ENCODE results near the gene CDYL.

The CDYL gene

DNA sequence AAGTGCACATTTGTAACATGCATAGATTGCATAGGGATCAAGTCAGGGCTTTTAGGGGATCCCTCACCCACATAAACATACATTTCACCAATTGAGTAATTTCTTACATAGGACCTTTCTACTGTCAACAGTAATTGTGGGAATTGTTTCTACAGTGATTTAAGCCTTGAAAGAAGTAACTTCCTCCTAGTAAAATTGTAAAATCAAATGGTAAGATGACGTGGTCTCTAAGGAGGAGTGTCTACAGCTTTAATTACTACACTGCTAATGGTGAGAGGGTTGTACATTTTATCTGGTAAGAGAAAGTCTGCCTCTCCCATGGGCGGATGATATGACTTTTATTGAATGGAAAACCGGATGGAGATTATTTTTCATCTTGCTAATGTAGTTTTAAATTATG is 129.6 kb downstream of the CDYL start:
- DNase-seq, result no peak

DNA sequence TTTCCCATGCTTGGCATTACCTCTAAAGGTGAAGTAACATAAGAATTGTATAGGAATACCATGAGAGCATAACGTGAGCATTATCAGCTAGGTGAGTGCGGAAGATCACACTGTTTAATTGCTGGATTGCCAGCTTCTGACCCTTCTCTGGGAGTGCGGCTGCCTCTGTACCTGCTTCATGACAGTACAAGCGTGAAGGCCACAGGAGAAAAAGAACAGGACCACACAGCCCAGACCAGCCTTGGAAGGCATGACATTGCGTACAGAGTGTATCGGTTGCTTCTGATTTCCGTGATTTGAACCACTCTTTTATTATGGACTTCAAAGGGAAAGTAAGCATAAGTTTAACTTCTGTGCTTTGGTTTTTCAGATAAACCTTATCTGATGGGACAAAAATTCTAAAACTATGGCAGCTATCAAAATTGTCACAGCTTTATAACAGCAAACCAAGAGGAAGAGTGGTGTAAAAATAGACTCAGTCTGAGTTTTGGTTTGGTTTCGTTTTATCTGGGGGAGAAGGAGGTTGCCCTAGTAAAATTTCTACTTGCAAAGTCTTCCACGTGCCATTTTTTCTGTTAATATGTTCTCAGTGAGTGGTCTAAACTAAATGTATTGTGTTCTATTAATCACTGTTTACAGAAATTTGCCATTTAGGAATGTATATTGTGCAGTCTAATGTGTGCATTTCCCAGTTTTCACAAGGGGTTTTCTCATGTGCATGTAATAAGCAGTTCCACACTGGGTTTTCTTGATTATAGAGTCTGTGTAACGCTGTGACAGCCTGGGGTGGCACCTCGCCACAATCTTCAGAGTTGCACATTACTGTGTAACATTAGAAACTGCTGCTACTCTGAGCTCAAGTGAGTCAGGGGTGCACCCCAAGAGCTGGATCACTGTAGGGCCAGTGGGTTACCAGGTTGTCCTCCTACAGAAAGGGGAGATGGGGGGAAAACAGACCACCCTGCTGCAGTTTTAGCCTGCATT is 130.4 kb downstream of the CDYL start:
- DNase-seq, result no peak

DNA sequence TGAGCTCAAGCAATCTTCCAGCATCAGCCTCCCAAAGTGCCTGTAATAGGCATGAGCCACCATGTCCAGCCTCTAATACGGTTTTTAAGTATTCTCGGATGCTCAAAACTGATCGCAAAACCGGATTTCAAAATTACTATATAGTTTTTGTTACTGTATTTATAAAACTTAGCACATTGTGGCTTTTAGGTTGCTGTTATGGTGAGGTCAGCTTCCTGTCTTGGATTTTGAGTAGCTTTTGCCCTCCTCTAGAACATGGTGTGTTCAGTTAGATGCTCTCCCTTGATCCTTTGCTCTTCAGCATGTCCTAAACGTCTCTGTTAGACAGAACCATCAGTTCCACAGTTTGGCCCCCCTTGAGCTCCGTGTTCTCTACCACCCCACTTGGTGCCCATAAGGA is 131.4 kb downstream of the CDYL start:
- no peak for DNase-seq

DNA sequence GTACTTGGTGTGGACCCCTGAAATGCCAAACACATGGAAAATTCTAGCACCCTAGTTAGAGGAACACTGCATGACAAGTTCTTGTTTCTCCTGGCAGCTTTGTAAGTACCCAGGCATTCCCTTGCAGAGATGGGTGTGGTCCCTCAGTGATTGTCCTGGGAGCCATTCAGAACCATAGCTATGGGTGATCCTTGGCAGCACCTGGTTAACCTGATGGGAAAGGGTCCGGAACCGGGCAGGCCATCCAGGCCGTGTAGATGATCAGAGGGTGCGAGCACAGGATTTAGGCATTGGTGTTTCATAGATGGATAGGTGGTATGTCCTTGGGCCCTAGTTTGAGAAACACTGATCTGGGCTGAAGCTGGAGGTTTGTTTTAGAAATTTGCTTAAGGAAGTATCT is 131.9 kb downstream of the CDYL start:
- DNase-seq, result no peak

DNA sequence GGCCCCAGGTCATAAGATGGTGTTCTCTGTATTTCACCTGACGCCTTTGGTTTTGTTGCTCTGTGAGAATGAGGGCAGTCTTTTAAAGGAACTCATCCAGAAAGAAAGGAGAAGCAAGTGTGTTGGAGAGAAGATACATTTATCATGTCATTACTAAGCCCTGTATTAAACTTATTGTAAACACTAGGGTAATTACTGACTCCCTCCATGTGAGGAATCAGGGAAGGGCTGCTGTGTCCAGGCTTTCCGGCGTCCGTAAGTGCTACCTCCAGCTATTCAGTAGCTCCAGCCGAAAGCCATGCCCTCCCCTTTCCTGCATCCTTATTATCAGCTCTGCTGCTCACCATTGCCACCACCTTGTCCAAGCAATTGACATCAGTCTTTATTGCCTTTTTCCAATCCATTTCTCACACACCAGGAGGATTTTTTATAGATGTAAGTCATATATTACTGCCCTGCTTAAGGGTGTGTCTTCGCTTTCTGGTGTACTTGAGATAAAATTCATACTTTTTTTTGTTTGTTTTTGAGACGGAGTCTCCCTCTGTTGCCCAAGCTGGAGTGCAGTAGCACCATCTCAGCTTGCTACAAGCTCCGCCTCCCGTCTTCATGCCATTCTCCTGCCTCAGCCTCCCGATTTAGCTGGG is 133.0 kb downstream of the CDYL start:
- DNase-seq, result no peak

DNA sequence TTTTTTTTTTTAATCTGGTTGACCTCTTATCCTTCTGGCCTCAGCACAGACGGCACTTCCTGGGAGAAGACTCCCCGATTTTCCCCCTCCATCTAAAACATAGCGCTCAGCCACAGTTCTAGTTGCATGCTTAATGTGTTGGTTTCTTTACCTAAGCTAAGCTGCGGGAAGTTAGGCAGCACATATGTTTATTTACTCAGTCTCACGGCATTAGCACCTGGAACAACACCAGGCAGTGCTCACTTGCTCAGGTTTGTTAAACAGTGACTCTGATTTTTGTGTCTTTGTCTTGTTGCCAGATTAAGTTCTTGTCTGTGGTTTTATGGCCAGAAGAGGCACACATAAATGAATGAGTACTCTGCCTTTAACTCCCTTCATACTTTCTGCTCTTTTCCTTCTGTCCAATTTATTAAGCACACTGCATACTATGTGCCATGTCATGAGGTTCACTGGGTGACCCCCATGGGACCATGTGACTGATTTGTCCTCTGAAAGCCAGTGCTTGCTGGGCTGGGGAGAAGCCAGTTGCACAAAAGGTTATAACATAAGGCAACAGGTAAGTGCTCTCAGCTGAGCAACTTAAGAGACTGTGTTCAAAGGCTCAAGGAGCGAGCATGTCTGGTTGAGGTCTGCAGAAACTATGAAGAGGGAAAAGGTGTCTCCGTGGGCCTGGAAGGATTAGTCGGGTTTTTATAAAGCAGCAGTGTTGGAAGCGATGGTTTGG is 134.0 kb downstream of the CDYL start:
- no peak for DNase-seq

DNA sequence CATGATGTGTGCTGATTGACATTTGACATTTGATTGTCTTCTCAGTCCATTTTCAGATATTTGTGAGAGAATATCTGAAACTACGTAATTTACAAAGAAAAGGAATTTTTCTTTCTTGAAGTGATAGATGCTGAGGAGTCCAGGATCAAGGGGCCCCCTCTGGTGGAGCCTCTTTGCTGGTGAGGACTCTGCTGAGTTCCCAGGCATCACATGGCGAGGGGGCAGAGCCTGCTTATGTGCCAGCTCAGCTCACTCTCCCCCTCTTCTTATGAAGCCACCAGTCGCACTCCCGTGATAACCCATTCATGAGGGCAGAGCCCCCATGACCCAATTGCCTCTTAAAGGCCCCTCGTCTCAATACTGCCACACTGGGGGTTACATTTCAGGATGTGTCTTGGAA is 136.4 kb downstream of the CDYL start:
- no peak for DNase-seq

DNA sequence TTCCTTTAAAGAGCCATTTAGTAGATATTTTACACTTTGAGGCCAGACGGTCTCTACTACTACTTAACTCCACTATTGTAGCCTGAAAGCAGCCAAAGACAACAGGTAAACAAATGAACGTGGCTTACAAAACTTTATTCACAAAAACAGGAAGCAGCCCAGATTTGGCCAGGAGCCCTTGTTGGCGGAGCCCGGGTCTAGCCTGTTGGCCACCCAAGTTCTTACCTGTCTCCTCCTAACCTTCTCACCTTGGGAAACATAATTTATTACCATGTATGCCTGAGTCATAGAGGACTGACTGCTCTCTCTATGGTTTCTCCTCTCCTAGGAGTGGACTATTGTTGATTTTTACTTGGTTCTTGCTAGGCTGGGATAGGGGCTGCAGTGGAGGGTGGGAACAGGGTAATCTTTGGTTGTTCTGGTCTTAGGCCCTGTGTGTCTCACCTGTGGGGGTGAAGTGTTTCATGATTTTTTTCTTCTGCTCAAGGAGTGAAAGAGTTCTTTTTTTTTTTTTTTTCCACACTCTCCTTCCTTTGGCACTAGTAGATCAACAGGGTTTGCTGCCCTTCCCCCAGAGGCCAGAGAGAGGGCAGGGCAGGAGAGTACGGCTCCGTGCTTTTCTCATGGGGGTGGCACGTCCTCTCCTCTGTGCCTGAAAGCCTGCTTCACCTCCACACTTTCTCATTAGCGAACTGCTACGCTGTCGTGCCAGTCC is 137.7 kb downstream of the CDYL start:
- DNase-seq, result no peak

DNA sequence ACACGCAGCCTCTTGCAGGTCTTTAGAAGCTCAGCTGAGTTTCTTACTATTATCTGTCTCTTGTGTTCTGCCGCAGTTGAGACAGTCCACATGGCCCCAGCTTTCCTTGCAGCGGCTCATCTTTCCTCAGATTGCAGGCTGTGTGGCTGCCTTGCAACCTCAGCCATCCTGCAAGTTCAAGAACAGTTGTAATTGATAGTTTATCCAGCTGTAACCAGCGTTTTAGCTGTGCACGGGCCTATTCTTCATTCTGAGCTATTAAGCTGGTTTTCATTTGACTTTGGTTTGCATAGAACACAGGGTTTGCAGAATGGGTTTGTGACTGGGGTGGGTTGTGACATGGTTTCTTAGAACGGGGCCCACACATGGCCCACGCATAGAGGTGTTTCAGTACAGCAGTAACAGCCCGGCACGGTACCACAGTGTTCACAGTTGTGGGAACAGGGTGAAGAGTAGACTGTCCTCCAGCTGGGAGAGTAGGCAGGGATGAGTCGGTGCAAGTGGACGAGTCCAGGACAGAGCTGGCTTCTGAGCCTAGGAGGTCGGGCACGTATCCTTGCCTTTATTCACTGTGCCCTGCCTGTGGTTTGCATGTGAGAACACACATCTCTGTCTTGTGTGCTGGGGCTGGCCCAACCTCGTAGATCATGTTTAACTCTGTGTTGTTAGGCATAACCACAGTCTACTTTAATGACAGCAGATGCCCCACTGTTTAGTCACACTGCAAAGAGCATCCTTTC is 138.4 kb downstream of the CDYL start:
- peak in 7 of 56 donors; percentile 18 to 35 (median 30) for DNase-seq

DNA sequence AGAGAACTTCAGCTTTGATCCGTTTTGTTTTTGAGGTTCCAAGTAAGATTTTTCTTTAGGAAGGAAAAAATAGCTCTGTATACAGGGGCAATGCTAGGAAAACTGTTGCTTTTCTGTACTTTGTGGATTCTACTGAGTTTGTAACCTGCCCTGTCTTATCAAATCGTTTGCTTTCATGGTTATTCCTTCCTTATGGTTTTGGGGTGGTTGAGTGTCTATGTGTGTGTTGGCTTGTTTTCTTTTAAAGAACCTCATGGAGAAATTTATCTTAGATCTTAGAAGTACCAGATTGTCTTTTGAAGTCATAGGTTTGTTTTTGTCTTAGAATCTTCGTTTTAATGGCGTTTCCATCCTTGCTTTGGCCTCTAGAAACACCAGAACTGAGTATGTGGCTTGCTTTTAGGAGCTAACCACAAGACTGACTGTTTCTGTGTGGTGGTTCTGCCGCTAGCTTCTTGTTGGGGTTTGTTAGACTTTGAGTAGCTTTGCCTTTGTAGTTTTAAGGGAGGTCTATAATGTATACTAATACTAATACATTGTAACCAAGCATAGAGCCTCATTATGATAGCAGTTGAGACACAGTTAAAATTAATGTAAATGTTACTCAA is 140.9 kb downstream of the CDYL start:
- no peak for DNase-seq

DNA sequence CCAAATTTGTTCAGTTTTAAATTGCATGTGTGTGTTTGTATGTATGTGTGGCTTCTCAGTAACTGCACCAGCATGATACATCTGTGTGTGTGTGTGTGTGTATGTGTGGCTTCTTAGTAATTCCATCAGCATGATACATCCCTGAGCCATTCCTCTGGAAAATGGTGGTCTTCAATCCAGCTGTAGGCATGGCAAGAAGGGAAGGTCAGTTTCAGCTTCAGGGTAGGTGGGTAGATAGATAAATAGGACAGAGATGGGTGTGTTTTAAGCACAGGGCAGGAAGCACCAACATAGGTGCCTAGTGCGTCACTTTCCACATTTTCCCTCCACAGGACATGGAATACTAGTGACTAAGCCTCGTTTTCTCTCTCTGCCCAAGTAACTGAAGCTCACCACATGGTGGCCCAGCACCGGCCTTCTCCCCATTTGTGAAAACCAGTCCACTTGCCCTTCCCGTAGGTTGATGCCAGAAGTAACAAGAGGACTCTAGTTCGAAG is 144.8 kb downstream of the CDYL start:
- no peak for DNase-seq

DNA sequence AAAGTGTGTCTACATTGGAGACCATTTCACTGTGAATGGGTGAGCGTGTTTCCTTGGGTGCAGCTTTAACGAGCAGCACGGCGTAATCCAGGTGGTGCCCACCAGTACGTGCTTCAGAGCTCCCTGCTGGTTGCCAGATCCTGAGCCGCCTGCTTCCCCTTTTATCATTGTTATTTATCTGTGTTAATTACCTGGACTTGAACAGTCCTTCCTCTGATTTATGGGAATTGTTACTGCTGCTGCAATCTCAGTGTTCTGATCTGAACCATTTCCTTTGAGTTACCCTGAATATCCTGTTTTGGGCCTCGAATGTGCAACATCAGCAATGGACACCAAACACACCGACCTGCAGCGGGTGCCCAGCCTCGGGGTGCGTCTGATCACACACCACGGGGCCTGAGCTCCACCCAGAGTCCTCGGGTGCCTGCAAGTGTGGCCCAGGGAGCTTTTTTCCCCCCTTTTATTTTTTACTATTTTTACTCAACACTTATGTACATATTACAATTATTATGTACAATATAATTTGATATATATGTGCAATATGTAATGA is 146.4 kb downstream of the CDYL start:
- DNase-seq, result no peak

DNA sequence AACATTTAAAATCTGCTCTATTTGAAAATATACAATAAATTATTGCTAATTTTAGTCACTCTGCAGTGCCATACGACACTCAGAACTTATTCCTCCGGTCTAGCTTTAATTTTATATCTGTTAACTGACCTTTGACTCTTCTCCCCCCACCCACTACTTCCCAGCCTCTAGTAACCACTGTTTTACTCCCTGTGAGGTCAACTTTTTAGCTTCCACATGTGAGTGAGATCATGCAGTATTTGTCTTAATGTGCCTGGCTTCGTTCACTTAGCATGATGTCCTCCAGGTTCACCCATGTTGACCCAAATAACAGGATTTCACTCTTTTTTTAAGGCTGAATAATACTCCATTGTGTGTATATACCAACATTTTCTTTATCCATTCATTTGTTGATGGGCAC is 146.9 kb downstream of the CDYL start:
- no peak for DNase-seq

DNA sequence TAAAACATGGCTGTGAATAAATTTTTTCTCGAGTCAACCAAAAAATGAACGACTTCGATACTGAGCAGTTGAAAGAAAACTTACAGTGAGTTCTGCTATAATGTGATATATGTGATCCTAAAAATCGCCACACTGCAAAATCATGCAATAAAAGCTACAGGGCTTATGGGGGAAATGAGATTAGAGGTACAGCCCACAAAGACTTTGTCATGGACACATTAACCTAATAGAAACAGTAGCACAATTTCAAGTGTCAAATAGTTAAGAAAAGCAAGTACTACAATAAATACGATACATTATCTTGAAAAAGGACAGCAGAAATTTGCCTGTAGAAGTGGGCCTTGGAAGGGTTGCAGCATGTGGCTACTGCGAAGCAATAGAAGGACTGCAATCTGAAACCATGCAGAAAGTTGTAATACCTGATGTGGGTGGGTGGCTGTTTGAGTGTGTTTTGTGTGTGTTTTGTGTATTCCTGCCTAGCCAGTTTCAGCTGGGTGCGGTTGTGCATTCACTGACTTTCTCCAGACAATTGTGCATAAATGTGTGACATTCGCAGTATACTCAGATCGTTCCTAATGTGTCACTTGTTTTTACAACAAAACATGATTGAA is 148.6 kb downstream of the CDYL start:
- DNase-seq, result no peak

DNA sequence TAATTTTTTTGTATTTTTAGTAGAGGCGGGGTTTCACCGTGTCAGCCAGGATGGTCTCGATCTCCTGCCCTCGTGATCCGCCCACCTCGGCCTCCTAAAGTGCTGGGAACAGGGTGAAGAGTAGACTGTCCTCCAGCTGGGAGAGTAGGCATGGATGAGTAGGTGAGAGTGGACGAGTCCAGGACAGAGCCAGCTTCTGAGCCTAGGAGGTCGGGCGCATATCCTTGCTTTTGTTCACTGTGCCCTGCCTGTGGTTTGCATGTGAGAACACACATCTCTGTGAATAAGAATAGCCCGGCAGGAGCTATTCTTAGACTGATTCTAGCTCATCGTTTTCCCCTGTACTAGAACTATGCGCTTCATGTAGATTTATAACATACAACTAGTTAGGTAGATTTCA is 149.4 kb downstream of the CDYL start:
- peak in 1 of 56 donors; percentile 10 for DNase-seq

DNA sequence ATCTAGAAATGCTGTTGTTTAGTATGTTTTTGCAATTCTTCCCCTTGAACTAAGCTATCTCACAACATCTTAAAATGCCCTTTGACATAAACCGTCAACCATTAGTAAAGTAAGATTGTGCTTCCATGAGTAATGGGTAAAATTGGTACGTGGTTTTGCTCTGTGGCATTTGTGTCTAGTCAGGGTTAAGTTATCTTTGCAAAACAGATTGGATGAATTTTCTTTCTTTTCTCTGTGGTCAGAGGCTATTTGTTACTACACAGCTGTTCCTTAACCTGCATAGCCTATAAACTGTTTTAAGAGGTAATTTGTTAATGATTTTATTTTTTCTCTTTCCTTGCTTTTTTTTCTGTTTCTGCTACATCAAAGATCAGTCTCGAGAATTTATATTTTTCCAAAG is 152.2 kb downstream of the CDYL start:
- DNase-seq, result no peak

DNA sequence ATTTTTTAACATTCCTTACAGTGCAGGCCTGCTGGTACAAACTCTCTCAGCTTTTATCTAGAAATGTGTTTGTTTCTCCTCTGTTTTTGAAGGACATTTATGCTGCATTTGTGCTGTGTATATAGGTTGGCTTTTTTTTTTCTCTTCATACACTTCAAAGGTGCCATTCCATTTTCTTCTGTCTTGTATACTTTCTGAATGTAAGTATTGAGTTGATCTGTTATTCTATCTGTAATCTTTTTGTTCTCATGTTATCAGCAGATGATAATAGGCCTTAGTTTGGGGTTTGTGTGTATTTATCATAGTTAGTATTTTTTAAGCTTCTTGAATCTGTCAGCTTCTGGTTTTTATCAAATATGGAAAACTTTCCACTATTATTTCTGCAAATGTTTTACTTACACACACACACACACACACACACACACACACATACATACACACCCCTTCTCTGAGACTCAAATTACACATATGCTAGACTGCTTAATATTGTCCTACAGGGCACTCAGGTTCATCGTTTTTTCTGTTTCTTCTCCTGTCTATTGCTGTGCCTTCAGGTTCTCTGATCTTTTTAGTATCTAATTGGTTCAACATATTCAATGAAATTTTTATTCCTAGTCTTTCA is 153.0 kb downstream of the CDYL start:
- no peak for DNase-seq

DNA sequence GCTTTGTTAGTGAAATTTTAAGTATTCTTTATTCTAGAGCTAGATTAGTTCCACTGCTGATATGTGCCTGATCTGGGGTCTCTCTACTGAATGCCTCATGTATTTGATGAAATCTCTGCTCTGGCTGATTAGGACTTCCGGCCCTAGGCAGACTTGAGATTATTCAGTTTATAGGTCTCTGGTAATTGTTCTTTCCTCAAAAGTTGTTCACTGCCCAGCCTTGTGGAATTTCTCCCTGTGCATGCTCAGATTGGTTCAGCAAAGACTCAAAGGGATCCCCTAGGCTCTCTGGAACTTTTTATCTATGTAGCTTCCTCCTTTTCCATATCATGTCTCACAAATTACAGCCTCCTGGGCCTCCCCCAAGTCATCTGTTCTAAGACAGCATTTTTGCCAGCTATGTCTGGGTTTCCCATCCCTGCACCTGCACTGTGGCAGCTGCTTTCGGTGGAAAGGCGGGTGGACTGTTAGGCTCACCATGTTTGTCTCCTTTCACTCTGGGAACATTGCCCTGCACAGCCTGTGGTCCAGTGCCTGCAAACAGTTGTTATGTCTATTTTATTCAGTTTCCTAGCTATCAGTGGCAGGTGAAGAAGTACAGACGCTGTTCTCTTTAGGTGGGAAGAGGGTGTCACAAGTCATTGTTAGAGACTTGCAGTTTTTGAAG is 154.0 kb downstream of the CDYL start:
- DNase-seq, result no peak
